Measurements from ENCODE around the gene LMO7. TPM values are rescaled to one million over a fixed set of nuclear protein-coding genes. Genes with fewer than 3 reads are reported as not detected.

The LMO7 gene
- total and polyA plus RNA-seq, 8 donors, result 14.7 to 50.4 (median 29.1) TPM

GRCh38 chr13:75836441-75836840 lies 200.3 kb downstream of the LMO7 start:
- Histone ChIP-seq H3K4me3 (peak overlapping the region in 1 of 4 donors; percentile 13), H3K9me3 (no peaks in the 10 kb centered on the region), H3K27ac (peak overlapping the region in 1 of 4 donors; percentile 12), H3K36me3 (peaks cover 0 to 15% (median 0%) of the 10 kb centered on the region in 3 donors), H3K4me1 (peaks cover 3 to 19% (median 4%) of the 10 kb centered on the region in 3 donors), H3K27me3 (no peaks in the 10 kb centered on the region)
- 9 to 14% methylated on average over 4 of the region's 4 CpGs for WGBS, 2 donors
- no peak for TF ChIP-seq CTCF (IDR thresholded peaks at IDR 0.05)
- intact Hi-C loops (cut with DNase I), result no loop called here
- no peak for FAIRE-seq
- DNase-seq, result peak in 4 of 6 donors; percentile 41 to 67 (median 60)
- peak; percentile 94 to 100 (median 98) for ATAC-seq

- Histone ChIP-seq H3K27me3 (no peaks in the 10 kb centered on the region), H3K4me3 (no peak overlapping the region), H3K27ac (no peak overlapping the region), H3K9me3 (no peaks in the 10 kb centered on the region), H3K36me3 (peaks cover 8 to 33% (median 11%) of the 10 kb centered on the region in 3 donors), H3K4me1 (peaks cover 3 to 19% (median 4%) of the 10 kb centered on the region in 3 donors)
- intact Hi-C loops (cut with DNase I), result no loop called here
- no peak for TF ChIP-seq CTCF (IDR thresholded peaks at IDR 0.05)
- DNase-seq, result no peak
- ATAC-seq, result no peak
- WGBS, 2 donors, result 41 to 61% methylated on average over 6 of the region's 6 CpGs
- no peak for FAIRE-seq
Observed at GRCh38 chr13:75838366-75839005, 202.4 kb downstream of the LMO7 start.

- no peaks in the 10 kb centered on the region for H3K27me3 ChIP-seq
- WGBS, 2 donors, result 92 to 94% methylated on average over 2 of the region's 2 CpGs
- intact Hi-C loops (cut with DNase I), result no loop called here
- peaks cover 8 to 33% (median 11%) of the 10 kb centered on the region in 3 donors for H3K36me3 ChIP-seq
- no peak for DNase-seq
- TF ChIP-seq CTCF (IDR thresholded peaks at IDR 0.05), result no peak
- ATAC-seq, result no peak
- H3K4me3 ChIP-seq, result no peak overlapping the region
- no peak overlapping the region for H3K27ac ChIP-seq
- H3K4me1 ChIP-seq, result peaks cover 3 to 19% (median 4%) of the 10 kb centered on the region in 3 donors
- no peaks in the 10 kb centered on the region for H3K9me3 ChIP-seq
- no peak for FAIRE-seq
Observed at GRCh38 chr13:75839406-75839805, 203.3 kb downstream of the LMO7 start.

GRCh38 chr13:75841905-75842304 lies 205.8 kb downstream of the LMO7 start:
- Histone ChIP-seq H3K4me1 (peaks cover 0 to 8% (median 2%) of the 10 kb centered on the region in 3 donors), H3K4me3 (no peak overlapping the region), H3K9me3 (no peaks in the 10 kb centered on the region), H3K27me3 (no peaks in the 10 kb centered on the region), H3K27ac (no peak overlapping the region), H3K36me3 (peaks cover 11 to 33% (median 11%) of the 10 kb centered on the region in 3 donors)
- DNase-seq (no peak), ATAC-seq (no peak), FAIRE-seq (no peak)
- intact Hi-C loops (cut with DNase I), result no loop called here
- 93 to 95% methylated on average over 5 of the region's 5 CpGs for WGBS, 2 donors
- no peak for TF ChIP-seq CTCF (IDR thresholded peaks at IDR 0.05)

- H3K9me3 ChIP-seq, result no peaks in the 10 kb centered on the region
- no peak overlapping the region for H3K27ac ChIP-seq
- H3K4me1 ChIP-seq, result no peaks in the 10 kb centered on the region
- ATAC-seq, result no peak
- intact Hi-C loops (cut with DNase I), result no loop called here
- no peak for FAIRE-seq
- no peaks in the 10 kb centered on the region for H3K27me3 ChIP-seq
- DNase-seq, result no peak
- 95 to 96% methylated on average over 6 of the region's 6 CpGs for WGBS, 2 donors
- H3K4me3 ChIP-seq, result no peak overlapping the region
- no peak for TF ChIP-seq CTCF (IDR thresholded peaks at IDR 0.05)
- peaks cover 11 to 33% (median 11%) of the 10 kb centered on the region in 3 donors for H3K36me3 ChIP-seq
Observed at GRCh38 chr13:75843074-75843473, 206.9 kb downstream of the LMO7 start.

All from pancreas (tissue), 10 donors.